B cell (primary cell): ENCODE measurements around the gene MIS18BP1. TPM values are rescaled to one million over a fixed set of nuclear protein-coding genes. Genes with fewer than 3 reads are reported as not detected.

Experiments
- ATAC-seq: fragments of 200-7000 bp; cut with Tn5 transposase; one replicate; pipeline ENCODE4 v1.10.0; 2021; ENCODE audit warnings: low read depth, mild to moderate bottlenecking, moderate number of reproducible peaks, moderate library complexity
- CTCF ChIA-PET: fragments of 350-600 bp; sonication (Branson Sonifier 250); formaldehyde crosslinking; loops from one replicate; lab custom pipeline; 2021; ENCODE audit warnings: antibody characterized with exemption, inconsistent platforms; lab: Charles Lee
- POLR2A ChIA-PET: fragments of 350-600 bp; sonication (Branson Sonifier 250); formaldehyde crosslinking; loops from one replicate; lab custom pipeline; 2021; ENCODE audit warnings: antibody characterized with exemption; lab: Charles Lee
- DNase-seq: peaks from one replicate; pipeline ENCODE4 v3.0.0; 2013
- H2AFZ ChIP-seq: 2 replicates; pipeline ENCODE4 v1.6.1; 2012; ENCODE audit warnings: mild to moderate bottlenecking, low read depth, low read length; ENCODE audit not compliant: insufficient read depth, poor library complexity, severe bottlenecking
- H3K27ac ChIP-seq, 2 donors: 1 replicate in 1 of 2; 2 replicates in 1 of 2; pipeline ENCODE4 v1.5.1; 2012 to 2013; ENCODE audit warnings: low read length in 2 of 2, mild to moderate bottlenecking in 2 of 2, moderate library complexity in 1 of 2
- H3K27me3 ChIP-seq, 4 experiments: fragments of 200-600 bp in 1 of 4; sonication (generic) in 1 of 4; replicated peaks in 1 of 4; 1 replicate in 2 of 4; 2 replicates in 2 of 4; pipeline versions ENCODE4 v1.6.1 to v1.7.0; 2013 to 2016; ENCODE audit warnings: low read length in 3 of 4, mild to moderate bottlenecking in 2 of 4, mixed read lengths in 1 of 4, moderate library complexity in 1 of 4; ENCODE audit not compliant: insufficient read depth in 4 of 4, control insufficient read depth in 3 of 4; ENCODE audit errors: control extremely low read depth in 1 of 4
- H3K36me3 ChIP-seq, 2 experiments: replicated peaks in 1 of 2; 1 replicate in 1 of 2; 2 replicates in 1 of 2; pipeline versions ENCODE4 v1.6.1 to v1.7.1; 2013; ENCODE audit warnings: low read length in 1 of 2; ENCODE audit not compliant: insufficient read depth in 2 of 2, control insufficient read depth in 1 of 2; ENCODE audit errors: control extremely low read depth in 1 of 2, extremely low read depth in 1 of 2
- H3K4me1 ChIP-seq, 2 donors: fragments of 200-600 bp in 1 of 2; sonication (generic) in 1 of 2; 1 replicate in 1 of 2; 2 replicates in 1 of 2; pipeline versions ENCODE4 v1.5.1 to v1.6.1; 2013 to 2017; ENCODE audit warnings: low read length in 2 of 2; ENCODE audit not compliant: control insufficient read depth in 2 of 2, insufficient read depth in 2 of 2
- H3K4me2 ChIP-seq: replicated peaks from 2 replicates; pipeline ENCODE3; 2012; ENCODE audit warnings: mild to moderate bottlenecking, low read depth, low read length; ENCODE audit not compliant: poor library complexity, severe bottlenecking
- H3K4me3 ChIP-seq, 5 experiments: fragments of 200-600 bp in 1 of 5; sonication (generic) in 1 of 5; 1 replicate in 3 of 5; 2 replicates in 2 of 5; pipeline versions ENCODE4 v1.5.1 to v1.7.0; 2011 to 2016; ENCODE audit warnings: low read length in 4 of 5, mild to moderate bottlenecking in 4 of 5, low read depth in 2 of 5, control low read depth in 1 of 5, moderate library complexity in 1 of 5; ENCODE audit not compliant: insufficient read depth in 1 of 5; ENCODE audit errors: control extremely low read depth in 1 of 5, extremely low read depth in 1 of 5
- H3K79me2 ChIP-seq: fragments of 200-600 bp; sonication (generic); one replicate; pipeline ENCODE4 v1.6.0; 2016; ENCODE audit warnings: low read length; ENCODE audit not compliant: control insufficient read depth, insufficient read depth
- H3K9ac ChIP-seq: fragments of 200-600 bp; sonication (generic); 2 replicates; pipeline ENCODE4 v1.6.1; 2017; ENCODE audit warnings: mild to moderate bottlenecking, low read length, moderate library complexity
- H3K9me3 ChIP-seq, 3 donors: one replicate each; pipeline versions ENCODE4 v1.6.1 to v1.7.1; 2013; ENCODE audit warnings: low read length in 2 of 3; ENCODE audit not compliant: control insufficient read depth in 2 of 3, insufficient read depth in 1 of 3; ENCODE audit errors: control extremely low read depth in 1 of 3
- H4K20me1 ChIP-seq: 2 replicates; pipeline ENCODE4 v1.6.0; 2012; ENCODE audit warnings: mild to moderate bottlenecking, low read length; ENCODE audit not compliant: insufficient read depth, control insufficient read depth, poor library complexity, severe bottlenecking
- H3K27ac Mint-ChIP-seq: one replicate; pipeline ENCODE4 v1.8.0; 2021; ENCODE audit warnings: mixed read lengths
- H3K27me3 Mint-ChIP-seq: one replicate; pipeline ENCODE4 v1.8.0; 2021; ENCODE audit warnings: mixed read lengths
- H3K4me1 Mint-ChIP-seq: one replicate; pipeline ENCODE4 v1.8.0; 2021; ENCODE audit warnings: mixed read lengths
- H3K4me3 Mint-ChIP-seq: one replicate; pipeline ENCODE4 v1.8.0; 2021; ENCODE audit warnings: mixed read lengths
- H3K9me3 Mint-ChIP-seq: one replicate; pipeline ENCODE4 v1.8.0; 2022; ENCODE audit warnings: mixed read lengths; ENCODE audit not compliant: insufficient read depth
- EZH2 ChIP-seq: IDR thresholded peaks from 2 replicates; pipeline ENCODE4 v1.6.1; 2012; ENCODE audit warnings: borderline replicate concordance, low read depth, mild to moderate bottlenecking, moderate library complexity, low read length; ENCODE audit not compliant: insufficient read depth, poor library complexity, severe bottlenecking
- WGBS: methylation state at CpG from one replicate; pipeline ENCODE4 v1.1.5; 2013; ENCODE audit warnings: missing lambda C conversion rate; ENCODE audit not compliant: insufficient coverage; 5-methylcytosine and 5-hydroxymethylcytosine counted together
- intact Hi-C: fragments of 100-400 bp; cut with micrococcal nuclease; formaldehyde crosslinking; loops from one replicate; pipeline ENCODE4 v1.10.0; 2022
- polyA plus RNA-seq: library from polyadenylated mRNA; depleted of rRNA; stranded (reverse); fragments of >200 nt; gene quantifications from 2 replicates; pipeline ENCODE4 v1.2.3, GENCODE V29; 2012
- total RNA-seq, 2 donors: library from RNA; stranded (reverse); fragments of 120-200 nt in 1 of 2; gene quantifications; 1 replicate in 1 of 2; 2 replicates in 1 of 2; pipeline versions ENCODE4 v1.2.3 to v1.2.4, GENCODE V29; 2013 to 2022
- TF ChIP-seq, protein P1 (sequence below): fragments of 200-600 bp; IDR thresholded peaks from one replicate; pipeline ENCODE4 v1.8.0; 2022; ENCODE audit warnings: antibody characterized with exemption, mild to moderate bottlenecking

The MIS18BP1 gene
- total and polyA plus RNA-seq, 2 donors (not counting 1 experiment from before 2014, with no cell fraction given), result 30.0 to 92.5 TPM

DNA sequence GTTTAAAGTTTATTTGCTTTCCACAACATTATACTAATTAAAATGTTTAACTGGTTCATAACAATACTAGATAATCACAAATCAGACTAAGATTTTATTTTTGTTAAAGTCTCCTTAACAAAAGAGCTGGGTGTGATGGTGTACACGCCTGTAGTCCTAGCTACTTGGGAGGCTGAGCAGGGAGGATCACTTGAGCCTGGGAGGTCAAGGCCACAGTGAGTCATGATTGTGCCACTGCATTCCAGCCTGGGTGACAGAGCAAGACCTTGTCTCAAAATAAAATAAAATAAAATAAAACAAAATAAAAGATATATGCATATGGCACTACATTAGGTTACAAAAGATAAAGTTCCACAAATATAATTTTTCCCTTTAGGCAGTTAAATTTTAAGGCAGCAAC is 5.6 kb downstream of the MIS18BP1 start:
- WGBS, result 100% methylated on average over 1 of the region's 1 CpG
- CTCF ChIA-PET, result no interaction called here
- no peak overlapping the region for H3K27ac Mint-ChIP-seq

DNA sequence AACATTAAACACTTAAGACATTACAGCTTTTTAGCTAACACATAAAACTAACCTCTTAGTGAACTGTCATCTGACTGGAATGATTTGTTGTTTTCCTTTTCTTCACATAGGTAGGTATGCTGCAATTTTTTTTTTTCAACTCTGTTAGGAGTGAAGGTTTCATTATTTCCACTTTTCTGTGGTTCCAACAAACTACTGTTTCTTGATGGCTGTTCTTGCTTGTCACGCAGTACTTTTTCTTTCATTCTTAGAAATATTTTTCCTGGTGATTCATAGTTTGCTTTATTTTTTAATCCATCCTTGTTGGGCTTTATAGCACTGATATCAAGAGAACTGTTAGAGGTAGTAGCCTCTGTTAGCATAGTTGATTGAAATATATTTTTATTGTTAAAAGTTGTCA is 6.3 kb downstream of the MIS18BP1 start:
- Histone ChIP-seq H3K79me2 (peaks cover 91% of the 10 kb centered on the region), H3K4me2 (no peak overlapping the region), H3K27me3 (no peaks in the 10 kb centered on the region), H3K36me3 (peaks cover 6 to 8% of the 10 kb centered on the region in 2 experiments), H3K4me1 (peaks cover 26 to 34% of the 10 kb centered on the region in 2 donors), H3K9ac (no peak overlapping the region), H2AFZ (no peak overlapping the region), H4K20me1 (peaks cover 40% of the 10 kb centered on the region), H3K4me3 (no peak overlapping the region), H3K9me3 (peaks cover 0 to 4% (median 0%) of the 10 kb centered on the region in 3 donors), H3K27ac (peak overlapping the region in 1 of 2 donors; percentile 35)
- DNase-seq (no peak), ATAC-seq (no peak)
- peaks cover 44% of the 10 kb centered on the region for H3K4me1 Mint-ChIP-seq
- no CpG with 5 or more reads among the region's 1 CpG for WGBS
- POLR2A ChIA-PET, result no interaction called here
- H3K9me3 Mint-ChIP-seq, result no peaks in the 10 kb centered on the region
- intact Hi-C loops, result loop anchor here (1.0 kb wide), 1 partner anchor 73 kb away; no protein-coding TSS in a partner anchor
- TF ChIP-seq EZH2, result no peak
- TF ChIP-seq, protein P1, sequence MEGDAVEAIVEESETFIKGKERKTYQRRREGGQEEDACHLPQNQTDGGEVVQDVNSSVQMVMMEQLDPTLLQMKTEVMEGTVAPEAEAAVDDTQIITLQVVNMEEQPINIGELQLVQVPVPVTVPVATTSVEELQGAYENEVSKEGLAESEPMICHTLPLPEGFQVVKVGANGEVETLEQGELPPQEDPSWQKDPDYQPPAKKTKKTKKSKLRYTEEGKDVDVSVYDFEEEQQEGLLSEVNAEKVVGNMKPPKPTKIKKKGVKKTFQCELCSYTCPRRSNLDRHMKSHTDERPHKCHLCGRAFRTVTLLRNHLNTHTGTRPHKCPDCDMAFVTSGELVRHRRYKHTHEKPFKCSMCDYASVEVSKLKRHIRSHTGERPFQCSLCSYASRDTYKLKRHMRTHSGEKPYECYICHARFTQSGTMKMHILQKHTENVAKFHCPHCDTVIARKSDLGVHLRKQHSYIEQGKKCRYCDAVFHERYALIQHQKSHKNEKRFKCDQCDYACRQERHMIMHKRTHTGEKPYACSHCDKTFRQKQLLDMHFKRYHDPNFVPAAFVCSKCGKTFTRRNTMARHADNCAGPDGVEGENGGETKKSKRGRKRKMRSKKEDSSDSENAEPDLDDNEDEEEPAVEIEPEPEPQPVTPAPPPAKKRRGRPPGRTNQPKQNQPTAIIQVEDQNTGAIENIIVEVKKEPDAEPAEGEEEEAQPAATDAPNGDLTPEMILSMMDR, result no peak
- H3K27me3 Mint-ChIP-seq, result no peaks in the 10 kb centered on the region
- no peak overlapping the region for H3K27ac Mint-ChIP-seq
- no peak overlapping the region for H3K4me3 Mint-ChIP-seq
- CTCF ChIA-PET, result interaction anchor here (0.7 kb wide), 1 partner anchor 112 kb away, joined by 3 read pairs; no protein-coding TSS in a partner anchor

More for the DNA sequence above, 5.6 kb downstream of the MIS18BP1 start:
- Histone ChIP-seq H3K9me3 (peaks cover 0 to 4% (median 0%) of the 10 kb centered on the region in 3 donors), H3K27me3 (no peaks in the 10 kb centered on the region), H3K27ac (no peak overlapping the region), H3K4me2 (no peak overlapping the region), H3K36me3 (peaks cover 6 to 8% of the 10 kb centered on the region in 2 experiments), H4K20me1 (peaks cover 40% of the 10 kb centered on the region), H2AFZ (no peak overlapping the region), H3K79me2 (peaks cover 91% of the 10 kb centered on the region), H3K9ac (no peak overlapping the region), H3K4me3 (no peak overlapping the region), H3K4me1 (peaks cover 26 to 34% of the 10 kb centered on the region in 2 donors)
- Mint-ChIP-seq H3K9me3 (no peaks in the 10 kb centered on the region), H3K4me3 (no peak overlapping the region), H3K4me1 (peaks cover 41% of the 10 kb centered on the region), H3K27me3 (no peaks in the 10 kb centered on the region)
- POLR2A ChIA-PET, result no interaction called here
- ATAC-seq (no peak), DNase-seq (no peak)
- no peak for TF ChIP-seq EZH2
- TF ChIP-seq, protein P1, result no peak
- intact Hi-C loops, result no loop called here
